Measurements from ENCODE around the gene ATP6V0A4. TPM values are rescaled to one million over a fixed set of nuclear protein-coding genes. Genes with fewer than 3 reads are reported as not detected.
"Not testable (repeated sequence)": the region's sequence is repeated elsewhere in the genome, so short reads cannot be mapped to it uniquely, and the experiment has no call there.

Gene ATP6V0A4
- total and polyA plus RNA-seq, 3 experiments from 2014 or later, result not detected

GRCh38 chr7:138710536-138711385, 87.2 kb downstream of the ATP6V0A4 start:
- no peak overlapping the region for H3K27ac ChIP-seq (ENCODE audit: low read depth, low read length)
- no peak overlapping the region for H3K4me3 ChIP-seq (ENCODE audit: low read length)
- no peaks in the 10 kb centered on the region for H3K9me3 Mint-ChIP-seq
- POLR2A ChIA-PET, result no interaction called here
- peaks cover 0 to 3% (median 0%) of the 10 kb centered on the region in 3 donors for H3K4me1 Mint-ChIP-seq
- no peaks in the 10 kb centered on the region for H3K36me3 Mint-ChIP-seq
- no peaks in the 10 kb centered on the region for H3K4me1 ChIP-seq (ENCODE audit: insufficient read depth, low read length)
- CTCF ChIA-PET, result interaction anchor here (1.6 kb wide), 1 partner anchor 16 kb away, joined by 3 read pairs; no protein-coding TSS in a partner anchor
- H3K27me3 Mint-ChIP-seq, result peaks cover 11 to 27% of the 10 kb centered on the region in 2 donors
- no peak for DNase-seq
- H3K27me3 ChIP-seq (ENCODE audit: insufficient read depth, low read length, poor library complexity, severe bottlenecking), result no peaks in the 10 kb centered on the region
- no peaks in the 10 kb centered on the region for H3K36me3 ChIP-seq (ENCODE audit: insufficient read depth, low read length)
- no peaks in the 10 kb centered on the region for H3K9me3 ChIP-seq (ENCODE audit: low read length)
- no peak overlapping the region for H3K27ac Mint-ChIP-seq
- H3K4me3 Mint-ChIP-seq, result no peak overlapping the region

DNA sequence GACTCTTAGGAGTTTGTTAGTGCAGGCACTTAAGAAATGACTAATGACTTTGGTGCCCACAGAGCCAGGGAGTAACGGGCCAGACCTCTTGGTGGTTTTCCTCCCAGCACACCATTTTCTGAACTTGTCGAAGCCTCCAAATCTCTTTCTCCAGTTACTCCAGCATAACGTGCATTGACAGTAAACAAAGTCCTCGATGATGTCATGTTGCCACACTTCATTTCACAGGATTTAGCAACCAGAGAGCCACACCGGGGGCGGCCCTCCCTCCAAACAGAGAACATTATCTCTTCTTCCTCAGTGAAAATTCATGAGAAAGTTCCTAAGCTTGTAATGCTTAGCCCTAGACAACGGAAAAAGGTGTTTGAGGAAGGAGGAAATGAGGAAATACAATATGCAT, 92.8 kb downstream of the ATP6V0A4 start:
- H3K4me3 Mint-ChIP-seq, result no peak overlapping the region
- ChIA-PET CTCF (no interaction called here), POLR2A (interaction anchor here (0.7 kb wide), 1 partner anchor 248 kb away, joined by 3 read pairs; no protein-coding TSS in a partner anchor)
- H3K4me3 ChIP-seq (ENCODE audit: low read length), result no peak overlapping the region
- no peaks in the 10 kb centered on the region for H3K36me3 ChIP-seq (ENCODE audit: insufficient read depth, low read length)
- H3K27ac ChIP-seq (ENCODE audit: low read depth, low read length), result no peak overlapping the region
- peak overlapping the region in 1 of 8 donors; percentile 29 for H3K27ac Mint-ChIP-seq
- H3K27me3 ChIP-seq (ENCODE audit: insufficient read depth, low read length, poor library complexity, severe bottlenecking), result no peaks in the 10 kb centered on the region
- no peaks in the 10 kb centered on the region for H3K36me3 Mint-ChIP-seq
- no peaks in the 10 kb centered on the region for H3K9me3 ChIP-seq (ENCODE audit: low read length)
- H3K4me1 Mint-ChIP-seq, result no peaks in the 10 kb centered on the region
- DNase-seq, result no peak
- H3K27me3 Mint-ChIP-seq, result peaks cover 6 to 8% of the 10 kb centered on the region in 2 donors
- H3K9me3 Mint-ChIP-seq, result no peaks in the 10 kb centered on the region
- H3K4me1 ChIP-seq (ENCODE audit: insufficient read depth, low read length), result no peaks in the 10 kb centered on the region

- H3K4me1 Mint-ChIP-seq, result no peaks in the 10 kb centered on the region
- H3K4me3 Mint-ChIP-seq, result no peak overlapping the region
- no peaks in the 10 kb centered on the region for H3K9me3 Mint-ChIP-seq
- no peaks in the 10 kb centered on the region for H3K36me3 Mint-ChIP-seq
- Histone ChIP-seq H3K27me3 (ENCODE audit: insufficient read depth, low read length, poor library complexity, severe bottlenecking) (no peaks in the 10 kb centered on the region), H3K36me3 (ENCODE audit: insufficient read depth, low read length) (no peaks in the 10 kb centered on the region), H3K9me3 (ENCODE audit: low read length) (no peaks in the 10 kb centered on the region), H3K4me3 (ENCODE audit: low read length) (no peak overlapping the region), H3K4me1 (ENCODE audit: insufficient read depth, low read length) (no peaks in the 10 kb centered on the region), H3K27ac (ENCODE audit: low read depth, low read length) (no peak overlapping the region)
- DNase-seq, result no peak
- H3K27ac Mint-ChIP-seq, result no peak overlapping the region
- peaks cover 7 to 9% of the 10 kb centered on the region in 2 donors for H3K27me3 Mint-ChIP-seq
- CTCF ChIA-PET, result no interaction called here
- POLR2A ChIA-PET, result no interaction called here
These were observed 96.5 kb downstream of the ATP6V0A4 start for GRCh38 chr7:138701537-138701923.

GRCh38 chr7:138700857-138701536, 97.0 kb downstream of the ATP6V0A4 start, which contains the start of gene SVOPL:
Gene SVOPL, minus strand, starts transcription at chr7:138701362. Its CDS starts 22,317 bp downstream, at chr7:138679045.
- POLR2A ChIA-PET, result no interaction called here
- H3K27ac ChIP-seq (ENCODE audit: low read depth, low read length), result no peak within 1 kb of the TSS
- no peaks in the 10 kb centered on the region for H3K27me3 ChIP-seq (ENCODE audit: insufficient read depth, low read length, poor library complexity, severe bottlenecking)
- no peak within 1 kb of the TSS for H3K4me3 ChIP-seq (ENCODE audit: low read length)
- no peak for DNase-seq
- peak within 1 kb of the TSS in 2 of 8 donors; percentile 6 to 51 for H3K27ac Mint-ChIP-seq
- H3K9me3 ChIP-seq (ENCODE audit: low read length), result no peaks in the 10 kb centered on the region
- H3K27me3 Mint-ChIP-seq, result peaks cover 6 to 9% of the 10 kb centered on the region in 2 donors
- peak within 1 kb of the TSS in 1 of 7 donors; percentile 79 for H3K4me3 Mint-ChIP-seq
- no peaks in the 10 kb centered on the region for H3K4me1 ChIP-seq (ENCODE audit: insufficient read depth, low read length)
- H3K4me1 Mint-ChIP-seq, result no peaks in the 10 kb centered on the region
- CTCF ChIA-PET, result no interaction called here
- H3K36me3 Mint-ChIP-seq, result no peaks in the 10 kb centered on the region
- no peaks in the 10 kb centered on the region for H3K36me3 ChIP-seq (ENCODE audit: insufficient read depth, low read length)
- H3K9me3 Mint-ChIP-seq, result no peaks in the 10 kb centered on the region

GRCh38 chr7:138699661-138700060, 98.3 kb downstream of the ATP6V0A4 start:
- no peaks in the 10 kb centered on the region for H3K36me3 Mint-ChIP-seq
- H3K4me3 Mint-ChIP-seq, result no peak overlapping the region
- Histone ChIP-seq H3K4me3 (ENCODE audit: low read length) (no peak overlapping the region), H3K9me3 (ENCODE audit: low read length) (no peaks in the 10 kb centered on the region), H3K27me3 (ENCODE audit: insufficient read depth, low read length, poor library complexity, severe bottlenecking) (no peaks in the 10 kb centered on the region), H3K36me3 (ENCODE audit: insufficient read depth, low read length) (no peaks in the 10 kb centered on the region), H3K4me1 (ENCODE audit: insufficient read depth, low read length) (no peaks in the 10 kb centered on the region), H3K27ac (ENCODE audit: low read depth, low read length) (no peak overlapping the region)
- no peak overlapping the region for H3K27ac Mint-ChIP-seq
- ChIA-PET POLR2A (no interaction called here), CTCF (no interaction called here)
- DNase-seq, result no peak
- no peaks in the 10 kb centered on the region for H3K4me1 Mint-ChIP-seq
- H3K9me3 Mint-ChIP-seq, result no peaks in the 10 kb centered on the region
- peaks cover 6 to 12% of the 10 kb centered on the region in 2 donors for H3K27me3 Mint-ChIP-seq

- DNase-seq, result no peak
- Mint-ChIP-seq H3K4me3 (no peak overlapping the region), H3K9me3 (no peaks in the 10 kb centered on the region), H3K4me1 (no peaks in the 10 kb centered on the region), H3K27ac (no peak overlapping the region), H3K36me3 (no peaks in the 10 kb centered on the region), H3K27me3 (peaks cover 6 to 12% of the 10 kb centered on the region in 2 donors)
- H3K4me1 ChIP-seq (ENCODE audit: insufficient read depth, low read length), result no peaks in the 10 kb centered on the region
- H3K4me3 ChIP-seq (ENCODE audit: low read length), result no peak overlapping the region
- no peaks in the 10 kb centered on the region for H3K27me3 ChIP-seq (ENCODE audit: insufficient read depth, low read length, poor library complexity, severe bottlenecking)
- no peak overlapping the region for H3K27ac ChIP-seq (ENCODE audit: low read depth, low read length)
- POLR2A ChIA-PET, result no interaction called here
- no peaks in the 10 kb centered on the region for H3K36me3 ChIP-seq (ENCODE audit: insufficient read depth, low read length)
- CTCF ChIA-PET, result no interaction called here
- H3K9me3 ChIP-seq (ENCODE audit: low read length), result no peaks in the 10 kb centered on the region
These were observed 99.7 kb downstream of the ATP6V0A4 start for GRCh38 chr7:138698281-138698680.

DNA sequence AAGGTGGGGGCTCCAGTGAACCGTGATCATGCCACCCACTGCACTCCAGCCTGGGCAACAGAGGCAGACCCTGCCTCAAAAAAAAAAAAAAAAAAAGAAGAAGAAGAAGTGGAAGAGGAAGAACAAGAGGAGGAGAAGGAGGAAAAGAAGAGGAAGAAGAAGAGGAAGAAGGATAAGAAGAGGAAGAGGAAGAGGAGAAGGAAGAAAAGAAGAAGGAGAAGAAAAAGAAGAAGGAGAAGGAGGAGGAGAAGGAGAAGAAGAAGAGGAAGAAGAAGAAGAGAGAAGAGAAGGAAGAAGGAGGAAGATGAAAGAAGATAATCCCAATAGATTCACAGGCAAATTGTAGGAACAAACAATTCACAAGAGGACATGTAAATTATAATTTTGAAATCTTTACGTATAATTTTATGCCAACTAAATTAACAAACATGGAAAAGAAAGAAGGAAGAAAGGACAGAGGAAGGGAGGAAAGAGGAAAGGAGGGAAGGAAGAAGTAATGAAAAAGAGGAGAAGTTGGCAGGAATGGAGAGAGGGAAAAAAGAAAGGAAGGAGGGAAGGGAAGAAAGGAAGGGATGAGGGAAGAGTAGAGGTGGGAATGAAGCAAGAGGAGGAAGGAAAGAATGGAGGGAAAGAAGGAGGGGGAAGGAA, 100.3 kb downstream of the ATP6V0A4 start:
- no peak overlapping the region for H3K27ac Mint-ChIP-seq
- H3K27me3 Mint-ChIP-seq, result peaks cover 6 to 12% of the 10 kb centered on the region in 2 donors
- POLR2A ChIA-PET, result no interaction called here

DNA sequence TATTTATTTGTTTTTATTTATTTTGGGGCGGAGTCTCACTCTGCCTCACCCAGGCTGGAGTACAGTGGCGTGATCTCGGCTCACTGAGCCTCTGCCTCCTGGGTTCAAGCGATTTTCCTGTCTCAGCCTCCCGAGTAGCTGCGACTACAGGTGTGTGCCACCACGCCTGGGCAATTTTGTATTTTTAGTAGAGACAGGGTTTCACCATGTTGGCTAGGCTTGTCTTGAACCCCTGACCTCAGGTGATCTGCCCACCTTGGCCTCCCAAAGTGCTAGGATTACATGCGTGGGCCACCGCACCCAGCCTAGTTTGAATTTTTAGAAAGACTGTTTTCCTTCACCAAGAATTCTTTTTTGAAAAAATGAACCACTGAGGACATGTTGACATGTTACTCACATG, 102.2 kb downstream of the ATP6V0A4 start:
- H3K4me3 ChIP-seq (ENCODE audit: low read length); H3K27ac ChIP-seq (ENCODE audit: low read depth, low read length); CTCF ChIA-PET; H3K4me3 Mint-ChIP-seq; H3K9me3 Mint-ChIP-seq; H3K4me1 ChIP-seq (ENCODE audit: insufficient read depth, low read length); H3K27ac Mint-ChIP-seq; H3K36me3 Mint-ChIP-seq; H3K27me3 ChIP-seq (ENCODE audit: insufficient read depth, low read length, poor library complexity, severe bottlenecking); H3K4me1 Mint-ChIP-seq; POLR2A ChIA-PET; DNase-seq; H3K9me3 ChIP-seq (ENCODE audit: low read length); H3K36me3 ChIP-seq (ENCODE audit: insufficient read depth, low read length): not testable (repeated sequence)
- peaks cover 5 to 12% of the 10 kb centered on the region in 2 donors for H3K27me3 Mint-ChIP-seq

More for the DNA sequence above, 100.3 kb downstream of the ATP6V0A4 start:
- Histone ChIP-seq H3K4me1 (ENCODE audit: insufficient read depth, low read length) (no peaks in the 10 kb centered on the region), H3K4me3 (ENCODE audit: low read length) (no peak overlapping the region), H3K27me3 (ENCODE audit: insufficient read depth, low read length, poor library complexity, severe bottlenecking) (no peaks in the 10 kb centered on the region), H3K27ac (ENCODE audit: low read depth, low read length) (no peak overlapping the region), H3K36me3 (ENCODE audit: insufficient read depth, low read length) (no peaks in the 10 kb centered on the region), H3K9me3 (ENCODE audit: low read length) (no peaks in the 10 kb centered on the region)
- Mint-ChIP-seq H3K36me3 (no peaks in the 10 kb centered on the region), H3K4me3 (no peak overlapping the region), H3K4me1 (no peaks in the 10 kb centered on the region), H3K9me3 (no peaks in the 10 kb centered on the region)
- DNase-seq, result no peak
- CTCF ChIA-PET, result no interaction called here
